DMS153 treated with DMSO at 0.1 percent for 48 hours (cell line): ENCODE data around the gene CEPT1.

Experiments used
- DNase-seq: peaks from one replicate; lab custom pipeline; 2025; ENCODE audit not compliant: unreplicated experiment; lab: John Stamatoyannopoulos, UW

CEPT1 gene

DNA sequence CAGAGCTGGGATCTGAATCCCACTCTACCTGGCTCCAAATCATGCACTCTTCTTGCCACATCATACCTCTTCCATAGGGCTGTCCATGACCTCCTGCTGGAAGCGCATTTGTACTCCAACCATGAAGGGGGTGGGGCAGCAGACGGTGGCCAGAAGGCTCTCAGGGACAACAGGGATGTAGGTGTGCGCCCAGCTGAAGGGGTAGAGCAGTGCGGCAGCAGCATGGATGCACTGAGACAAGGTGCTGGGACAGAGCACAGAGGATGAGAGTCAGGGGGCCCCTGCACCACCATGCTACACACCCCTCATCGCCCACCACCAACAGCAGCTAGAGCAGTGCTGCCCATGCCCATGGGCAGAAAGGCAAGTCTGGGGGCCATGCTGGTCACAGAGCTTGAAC lies 52.1 kb downstream of the CEPT1 start:
- no peak for DNase-seq

DNA sequence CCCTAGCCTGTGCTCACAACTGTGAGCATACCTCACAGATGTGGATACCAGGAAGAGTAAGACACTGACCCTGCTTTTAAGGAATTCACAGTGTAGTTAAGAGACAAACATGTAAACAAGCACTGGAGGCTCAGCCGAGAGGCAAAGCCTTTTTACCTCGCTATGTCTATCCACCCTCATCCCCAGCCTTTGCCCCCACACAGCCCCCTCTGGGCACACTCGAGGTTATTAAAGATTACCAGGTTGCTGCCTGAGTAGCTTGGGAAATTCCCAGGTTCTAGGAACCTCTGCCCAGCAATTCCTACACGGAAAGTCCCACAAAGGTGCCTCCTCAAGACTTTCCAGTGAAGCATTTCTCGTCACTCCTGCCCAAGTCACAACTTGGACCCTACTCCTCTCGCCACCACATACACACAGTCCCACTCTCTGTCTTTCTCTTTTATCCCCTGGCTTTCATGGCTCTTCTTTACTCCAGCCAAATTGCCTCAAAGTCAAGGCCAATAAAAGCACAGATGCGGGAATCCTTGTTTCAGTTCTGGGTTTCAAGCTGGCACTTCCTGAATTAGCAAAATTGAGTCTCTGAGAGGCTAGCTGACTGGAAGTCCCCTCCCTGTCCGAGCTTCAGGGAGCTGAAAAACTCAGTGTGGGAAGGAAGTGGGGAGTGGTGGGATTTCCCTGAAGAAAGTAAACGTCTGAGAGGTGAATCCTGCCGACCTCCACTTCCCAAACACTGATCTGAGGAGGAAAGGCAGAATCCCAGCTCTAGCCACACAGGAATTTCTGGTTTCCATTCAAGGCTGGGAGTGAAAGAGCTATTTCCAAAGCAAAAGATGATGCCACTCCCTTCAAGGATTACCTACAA lies 52.9 kb downstream of the CEPT1 start:
- no peak for DNase-seq

- no peak for DNase-seq
Observed at GRCh38 chr1:111193712-111194480, 53.9 kb downstream of the CEPT1 start.

GRCh38 chr1:111195002-111195684 lies 55.1 kb downstream of the CEPT1 start:
- DNase-seq: no peak

GRCh38 chr1:111196213-111196612 lies 56.2 kb downstream of the CEPT1 start:
- DNase-seq: no peak

- no peak for DNase-seq
Observed at GRCh38 chr1:111197598-111198284, 57.7 kb downstream of the CEPT1 start.

GRCh38 chr1:111198836-111199235 lies 58.8 kb downstream of the CEPT1 start:
- DNase-seq: no peak

DNA sequence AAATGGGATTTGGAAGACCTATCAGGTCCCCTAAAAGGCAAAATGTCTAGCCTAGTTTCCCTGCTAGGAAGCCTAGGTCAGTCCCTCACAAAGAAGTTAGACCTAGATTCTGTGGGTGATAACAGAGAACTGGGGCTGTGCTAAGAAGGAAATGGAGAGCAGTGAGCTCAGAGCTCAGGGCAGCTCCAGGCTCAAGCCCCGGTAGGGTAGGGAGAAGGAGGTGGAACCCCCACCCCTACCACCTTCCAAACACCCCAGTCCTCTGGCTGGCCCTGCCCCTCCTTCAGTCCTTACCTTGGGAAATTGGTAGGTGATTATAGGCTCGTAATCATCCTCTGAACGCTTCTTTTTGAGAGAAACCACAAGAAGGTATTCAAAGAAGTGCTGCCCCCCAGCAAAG lies 59.3 kb downstream of the CEPT1 start:
- no peak for DNase-seq

DNA sequence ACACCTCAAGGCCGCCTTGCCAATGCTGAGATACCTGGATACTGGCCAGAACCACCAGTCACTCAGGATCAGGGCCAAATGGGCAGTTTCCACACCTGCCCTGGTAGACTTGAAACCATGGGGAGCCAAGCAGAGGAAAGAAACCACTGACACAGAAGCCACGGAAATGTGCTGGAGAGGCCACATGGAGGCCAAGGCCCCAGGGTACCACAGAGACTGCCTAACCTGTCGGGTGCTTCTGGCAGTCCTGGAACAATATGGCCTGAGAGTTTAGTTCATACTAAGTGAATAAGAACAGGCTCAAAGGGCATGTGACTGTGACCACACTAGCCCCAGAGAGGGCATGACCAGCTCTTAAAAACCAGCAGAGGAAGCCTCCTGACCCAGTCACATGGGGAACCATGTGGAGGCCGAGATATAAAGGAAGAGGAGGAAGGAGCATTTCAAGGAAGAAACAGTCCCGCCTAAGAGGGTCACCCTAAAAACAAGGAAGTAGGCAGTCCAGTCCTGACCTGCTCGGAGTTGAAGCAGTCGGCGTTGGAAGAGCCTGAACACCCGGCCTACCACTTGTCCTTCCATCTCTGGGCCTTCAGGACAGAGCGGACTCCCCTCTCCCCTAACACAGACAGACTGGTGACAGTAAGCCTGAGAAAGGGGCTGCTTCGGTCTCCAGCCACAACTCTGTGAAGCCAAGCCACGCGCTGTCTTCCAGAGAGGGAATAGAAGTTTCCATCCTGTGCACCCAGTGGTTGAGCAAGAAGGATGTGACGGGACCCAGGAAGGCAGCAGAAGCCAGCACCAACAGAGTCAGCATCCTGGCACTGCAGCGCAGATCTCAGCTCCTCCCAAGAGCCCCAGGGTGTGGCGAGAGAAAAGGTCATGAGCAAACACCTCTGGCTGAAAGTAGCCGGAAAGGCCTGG lies 60.1 kb downstream of the CEPT1 start, which contains the start of gene DENND2D:
Gene DENND2D, minus strand, starts transcription at position 766 of the 921 bp plus-strand sequence. Its CDS starts 187 bp downstream, at position 579.
- no peak for DNase-seq

GRCh38 chr1:111200802-111201161 lies 60.8 kb downstream of the CEPT1 start:
- DNase-seq: no peak

DNA sequence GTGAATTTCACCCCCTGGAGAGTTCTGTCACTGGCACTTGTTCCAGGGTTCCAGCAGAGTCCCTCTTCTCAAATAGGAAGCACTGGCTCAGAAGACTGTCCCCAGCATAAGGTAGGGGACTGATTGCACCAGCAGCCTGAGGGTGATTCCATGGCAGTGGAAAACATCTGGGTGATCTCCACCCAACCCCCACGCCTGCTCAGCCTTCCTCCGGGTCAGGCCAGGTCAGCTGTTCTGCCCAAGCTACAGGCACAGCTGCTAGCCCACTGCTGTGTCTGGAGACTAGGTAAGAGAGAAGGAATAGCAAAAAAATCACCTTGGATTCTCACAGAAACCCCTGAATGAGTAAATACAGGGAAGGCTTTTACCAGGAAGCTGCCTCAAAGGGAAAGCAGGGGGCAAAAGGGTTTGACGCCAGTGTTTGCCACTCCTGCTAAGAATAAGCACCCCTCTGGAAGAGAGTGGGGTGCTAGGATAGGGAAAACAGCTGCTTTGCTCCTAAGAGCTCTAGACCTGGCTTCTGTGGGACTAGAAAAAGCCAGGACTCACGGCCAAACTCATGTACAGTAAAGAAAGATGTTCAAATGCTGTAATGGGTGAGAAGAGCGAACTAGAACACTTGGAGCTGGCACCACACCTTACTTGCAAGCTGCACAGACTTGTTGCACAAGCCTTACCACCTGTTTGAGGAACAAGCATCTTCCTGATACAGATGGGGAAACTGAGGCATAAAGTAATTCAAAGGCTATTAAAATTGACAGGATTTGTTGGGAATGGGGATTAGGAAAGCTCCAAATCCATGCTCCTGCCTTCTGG lies 61.5 kb downstream of the CEPT1 start:
- DNase-seq: no peak

- no peak for DNase-seq
Observed at GRCh38 chr1:111202366-111202706, 62.3 kb downstream of the CEPT1 start.

- DNase-seq: no peak
Observed at GRCh38 chr1:111202707-111203623, 62.9 kb downstream of the CEPT1 start.

DNA sequence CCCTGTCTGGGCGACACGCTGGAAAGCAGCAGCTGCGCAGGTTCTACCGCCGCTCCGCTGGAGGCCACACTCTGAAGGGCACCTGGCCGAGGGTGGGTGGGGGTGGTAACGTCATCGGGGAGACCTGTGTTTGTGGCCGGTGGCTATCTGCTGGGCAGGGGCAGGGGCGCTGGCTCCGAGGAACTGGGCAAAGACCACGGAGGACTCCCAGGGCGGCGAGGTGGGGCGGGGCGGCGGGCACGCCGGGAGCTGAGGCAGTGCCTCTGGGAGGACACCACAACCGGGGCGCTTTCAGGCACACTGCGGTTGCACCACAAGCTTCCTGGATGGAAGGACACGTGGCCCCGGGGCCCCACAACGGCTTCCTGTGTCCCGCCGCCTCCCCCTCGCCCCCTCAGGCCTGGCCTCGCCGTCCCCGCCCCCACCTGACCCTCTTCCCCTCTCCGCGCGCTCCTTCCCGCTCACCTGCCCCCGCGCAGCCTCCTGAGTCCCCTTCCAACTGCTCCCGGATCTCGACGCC lies 63.7 kb downstream of the CEPT1 start:
- peak; percentile 45 for DNase-seq

DNA sequence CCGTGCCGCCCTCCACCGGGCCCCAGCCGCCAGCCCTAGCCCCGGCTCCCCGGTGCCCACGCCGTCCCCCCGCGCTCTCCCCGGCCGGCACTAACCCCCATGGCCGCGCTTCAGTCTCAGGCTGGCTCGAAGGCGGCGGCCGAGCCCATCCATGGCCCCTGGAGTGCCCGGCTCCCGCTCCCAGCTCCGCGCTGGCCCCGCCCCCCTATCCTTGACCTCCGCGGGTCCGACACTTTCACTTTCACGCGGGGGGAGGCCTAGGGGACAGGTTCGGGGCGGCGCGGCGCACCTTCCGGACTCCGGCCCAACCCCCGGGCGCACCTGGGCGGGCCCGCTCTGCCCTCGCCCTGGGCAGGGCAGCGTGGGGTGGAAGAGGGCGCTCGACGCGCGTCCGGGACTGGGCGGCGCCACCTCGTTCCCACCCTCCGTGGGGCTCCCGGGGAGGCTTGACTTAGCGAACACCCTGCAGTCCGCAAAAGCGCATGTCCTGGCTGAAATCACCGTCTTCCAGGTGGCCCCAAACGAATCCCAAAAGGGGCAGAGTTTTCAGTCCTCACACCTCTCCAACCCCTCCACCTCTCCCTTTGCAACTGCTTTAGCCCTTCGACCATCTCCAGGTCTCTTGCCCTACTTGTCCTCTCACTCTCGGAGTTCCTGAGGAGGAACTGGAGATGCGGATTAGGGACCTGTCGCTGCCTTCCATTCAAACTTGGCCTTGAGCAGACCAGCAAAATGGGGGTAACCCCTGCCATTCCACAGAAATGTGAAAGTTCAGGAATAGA lies 64.4 kb downstream of the CEPT1 start:
- peak; percentile 45 for DNase-seq

DNA sequence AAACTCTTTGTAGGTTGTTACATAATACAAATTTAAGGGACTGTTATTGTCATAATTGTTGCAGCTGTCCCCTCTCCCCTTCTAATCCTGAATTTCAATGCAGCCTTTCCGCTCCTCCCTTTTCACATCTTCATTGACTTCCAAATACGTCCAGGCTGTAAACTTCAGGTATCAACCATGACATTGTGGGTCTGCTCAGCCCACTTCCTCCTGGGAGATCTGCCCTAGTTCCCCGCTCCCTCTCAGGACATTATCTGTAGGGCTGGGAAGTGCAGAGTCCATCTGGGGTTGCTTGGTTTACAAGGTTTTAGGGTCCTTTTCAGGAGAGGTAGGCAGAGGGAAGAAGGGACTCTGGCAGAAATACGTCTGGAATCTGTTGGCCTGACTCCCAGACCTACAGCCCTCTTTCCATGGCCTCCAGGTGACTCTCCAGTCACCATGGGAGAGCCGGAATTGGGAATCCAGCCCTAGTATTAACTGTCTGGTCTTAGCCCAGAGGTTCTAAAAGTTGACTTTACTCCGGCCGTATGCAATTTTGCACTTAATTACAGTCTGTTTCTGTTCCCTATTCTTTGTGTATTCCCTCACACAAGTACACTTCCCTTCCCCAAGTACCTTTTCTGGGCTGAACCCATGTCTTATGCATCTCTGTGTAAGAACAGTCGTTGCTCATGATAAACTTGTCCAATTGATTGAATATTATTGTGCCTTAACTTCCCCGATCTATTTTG lies 65.1 kb downstream of the CEPT1 start:
- no peak for DNase-seq

- no peak for DNase-seq
Observed at GRCh38 chr1:111205714-111206050, 65.7 kb downstream of the CEPT1 start.
